K562 (cell line): ENCODE results near the gene ZNF324B. TPM values are rescaled to one million over a fixed set of nuclear protein-coding genes. Genes with fewer than 3 reads are reported as not detected.

Experiments
- CCAR2 ChIP-seq: fragments of 200-400 bp; formaldehyde crosslinking; IDR thresholded peaks from 2 replicates; pipeline ENCODE4 v1.6.1; 2017; ENCODE audit warnings: mild to moderate bottlenecking, low read depth, low read length
- ELF4 ChIP-seq: fragments of 450-650 bp; formaldehyde crosslinking; IDR thresholded peaks from 2 replicates; pipeline ENCODE4 v1.4.0; 2022; ENCODE audit warnings: missing genetic modification characterization
- ETV5 ChIP-seq: sonication (generic); formaldehyde crosslinking; IDR thresholded peaks from 2 replicates; pipeline ENCODE4 v1.4.0; 2020; ENCODE audit warnings: low read depth, mild to moderate bottlenecking, missing genetic modification reagents
- MYC ChIP-seq, 2 experiments: fragments of 250-450 bp in 1 of 2; sonication (Bioruptor Pico) in 1 of 2; IDR thresholded peaks; 2 replicates each; pipeline versions ENCODE4 v1.5.1 to v1.6.1; 2012 to 2021; ENCODE audit warnings: low read depth in 2 of 2, borderline replicate concordance in 1 of 2, improper control_type of control experiment in 1 of 2, low read length in 1 of 2, mild to moderate bottlenecking in 1 of 2, moderate library complexity in 1 of 2
- SETDB1 ChIP-seq: IDR thresholded peaks from one replicate; pipeline ENCODE4 v1.6.1; 2012; ENCODE audit warnings: low read length, control low read depth, inconsistent platforms
- ZBTB8A ChIP-seq: fragments of 450-650 bp; IDR thresholded peaks from 2 replicates; pipeline ENCODE4 v1.6.1; 2018; ENCODE audit warnings: mild to moderate bottlenecking, moderate library complexity; ENCODE audit not compliant: partially characterized antibody
- ZFX ChIP-seq: sonication (generic); formaldehyde crosslinking; IDR thresholded peaks from 2 replicates; pipeline ENCODE4 v1.8.0; 2022; ENCODE audit warnings: mild to moderate bottlenecking, missing genetic modification reagents, moderate library complexity
- ZNF174 ChIP-seq: fragments of 250-450 bp; sonication (Bioruptor Pico); IDR thresholded peaks from 2 replicates; pipeline ENCODE4 v1.4.0; 2020; ENCODE audit warnings: mild to moderate bottlenecking
- polyA plus RNA-seq, 8 experiments: library from polyadenylated mRNA; depleted of rRNA in 4 of 8; stranded (reverse) in 5 of 8; unstranded in 3 of 8; fragments of >200 nt; fragmentation: Nextera tagmentation in 2 of 8; fragmentation: Illumina TruSeq in 1 of 8; extraction: Ambion mirVana in 2 of 8; extraction: Trizol in 1 of 8; gene quantifications; 2 replicates each; pipeline versions ENCODE4 v1.2.1 to v1.2.3, GENCODE V29; 2011 to 2014; ENCODE audit warnings: inconsistent platforms in 1 of 8, missing spikeins in 1 of 8
- total RNA-seq, 7 experiments: library from RNA; depleted of rRNA in 6 of 7; stranded (reverse); fragments of >200 nt in 6 of 7; fragmentation: Illumina TruSeq in 2 of 7; extraction: Trizol in 2 of 7; gene quantifications; 2 replicates each; pipeline versions ENCODE4 v1.2.1 to v1.2.3, GENCODE V29; 2011 to 2021; ENCODE audit warnings: low replicate concordance in 1 of 7
- TF ChIP-seq, protein P1 (sequence below): IDR thresholded peaks from 2 replicates; pipeline ENCODE4 v1.6.1; 2011; ENCODE audit not compliant: insufficient read length; ENCODE audit errors: extremely low read depth
- TF ChIP-seq, protein P2 (sequence below): fragments of 150-350 bp; IDR thresholded peaks from 2 replicates; pipeline ENCODE4 v1.6.1; 2014; ENCODE audit warnings: low read depth, mild to moderate bottlenecking, low read length, borderline replicate concordance
- TF ChIP-seq, protein P3 (sequence below): fragments of 150-350 bp; conservative IDR thresholded peaks from 2 replicates; pipeline ENCODE4 v1.6.1; 2014; ENCODE audit warnings: low read length
- TF ChIP-seq, protein P4 (sequence below), 3 experiments: fragments of 200-800 bp in 1 of 3; fragments of 250-450 bp in 1 of 3; fragments of 450-650 bp in 1 of 3; sonication (Bioruptor Pico) in 1 of 3; sonication (Bioruptor generic) in 1 of 3; formaldehyde crosslinking in 1 of 3; IDR thresholded peaks; 2 replicates each; pipeline versions ENCODE4 v1.6.1 to v1.8.0; 2016 to 2022; ENCODE audit warnings: mild to moderate bottlenecking in 2 of 3, missing genetic modification characterization in 2 of 3, missing compliant biosample characterization in 1 of 3, moderate library complexity in 1 of 3
- TF ChIP-seq, protein P5 (sequence below): fragments of 200-800 bp; sonication (Bioruptor generic); IDR thresholded peaks from 2 replicates; pipeline ENCODE4 v1.6.1; 2017; ENCODE audit warnings: missing genetic modification characterization, missing compliant biosample characterization

ZNF324B gene
- total and polyA plus RNA-seq, 9 of the 15 experiments (the other 6 are each of a cell fraction or from before 2014, with no cell fraction given) = 0.20 to 13.5 (median 5.7) TPM

DNA sequence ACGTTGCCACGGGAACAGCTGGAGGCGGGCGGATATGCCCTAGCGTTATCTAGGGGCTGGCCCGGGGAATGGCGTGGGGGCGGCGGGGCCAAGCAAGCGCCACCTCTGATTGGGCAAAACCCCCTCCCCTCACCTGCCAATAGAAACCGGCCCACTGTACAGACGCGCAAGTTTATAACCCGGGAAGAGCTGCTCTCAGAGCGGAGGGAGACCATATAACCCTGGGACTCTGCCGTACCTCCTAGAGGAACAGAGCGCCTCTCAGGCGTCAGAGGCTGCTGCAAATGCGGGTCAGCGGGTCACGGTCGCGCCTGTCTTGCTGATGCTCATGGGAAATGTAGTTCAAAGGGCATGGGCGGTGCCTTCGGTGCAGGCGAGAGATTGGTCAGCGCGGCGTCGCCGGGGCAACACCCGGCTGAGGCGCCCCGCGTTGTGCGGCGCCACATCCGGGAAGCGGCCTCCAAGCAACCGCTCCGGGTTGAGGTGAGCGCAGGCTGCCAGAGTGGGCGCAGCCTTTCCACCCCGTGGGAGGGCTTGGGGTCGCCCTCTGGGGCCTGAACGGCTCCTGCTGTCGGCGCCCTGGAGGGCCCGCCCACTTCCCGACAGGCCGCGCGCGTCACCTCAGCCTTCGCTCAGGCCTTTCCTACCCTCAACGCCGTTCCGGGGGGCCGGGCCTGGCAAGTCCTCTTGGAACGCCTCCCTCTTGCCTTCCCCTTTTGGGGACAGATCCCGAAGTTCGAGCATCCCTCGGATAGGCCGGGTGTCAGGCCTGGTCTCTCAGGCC lies 24.5 kb downstream of the ZNF324B start, which contains the start of gene ZNF446 (continued):
- TF ChIP-seq, protein P1, sequence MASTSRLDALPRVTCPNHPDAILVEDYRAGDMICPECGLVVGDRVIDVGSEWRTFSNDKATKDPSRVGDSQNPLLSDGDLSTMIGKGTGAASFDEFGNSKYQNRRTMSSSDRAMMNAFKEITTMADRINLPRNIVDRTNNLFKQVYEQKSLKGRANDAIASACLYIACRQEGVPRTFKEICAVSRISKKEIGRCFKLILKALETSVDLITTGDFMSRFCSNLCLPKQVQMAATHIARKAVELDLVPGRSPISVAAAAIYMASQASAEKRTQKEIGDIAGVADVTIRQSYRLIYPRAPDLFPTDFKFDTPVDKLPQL = no peak
- TF ChIP-seq, protein P2, sequence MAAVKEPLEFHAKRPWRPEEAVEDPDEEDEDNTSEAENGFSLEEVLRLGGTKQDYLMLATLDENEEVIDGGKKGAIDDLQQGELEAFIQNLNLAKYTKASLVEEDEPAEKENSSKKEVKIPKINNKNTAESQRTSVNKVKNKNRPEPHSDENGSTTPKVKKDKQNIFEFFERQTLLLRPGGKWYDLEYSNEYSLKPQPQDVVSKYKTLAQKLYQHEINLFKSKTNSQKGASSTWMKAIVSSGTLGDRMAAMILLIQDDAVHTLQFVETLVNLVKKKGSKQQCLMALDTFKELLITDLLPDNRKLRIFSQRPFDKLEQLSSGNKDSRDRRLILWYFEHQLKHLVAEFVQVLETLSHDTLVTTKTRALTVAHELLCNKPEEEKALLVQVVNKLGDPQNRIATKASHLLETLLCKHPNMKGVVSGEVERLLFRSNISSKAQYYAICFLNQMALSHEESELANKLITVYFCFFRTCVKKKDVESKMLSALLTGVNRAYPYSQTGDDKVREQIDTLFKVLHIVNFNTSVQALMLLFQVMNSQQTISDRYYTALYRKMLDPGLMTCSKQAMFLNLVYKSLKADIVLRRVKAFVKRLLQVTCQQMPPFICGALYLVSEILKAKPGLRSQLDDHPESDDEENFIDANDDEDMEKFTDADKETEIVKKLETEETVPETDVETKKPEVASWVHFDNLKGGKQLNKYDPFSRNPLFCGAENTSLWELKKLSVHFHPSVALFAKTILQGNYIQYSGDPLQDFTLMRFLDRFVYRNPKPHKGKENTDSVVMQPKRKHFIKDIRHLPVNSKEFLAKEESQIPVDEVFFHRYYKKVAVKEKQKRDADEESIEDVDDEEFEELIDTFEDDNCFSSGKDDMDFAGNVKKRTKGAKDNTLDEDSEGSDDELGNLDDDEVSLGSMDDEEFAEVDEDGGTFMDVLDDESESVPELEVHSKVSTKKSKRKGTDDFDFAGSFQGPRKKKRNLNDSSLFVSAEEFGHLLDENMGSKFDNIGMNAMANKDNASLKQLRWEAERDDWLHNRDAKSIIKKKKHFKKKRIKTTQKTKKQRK = no peak
- TF ChIP-seq ZNF174 (CRISPR knock-in tag) (no peak), SETDB1 (peak; percentile 33), ZFX (CRISPR knock-in tag) (peak; percentile 92), ETV5 (CRISPR knock-in tag) (no peak; the same call in 1 of the 2 replicates), ELF4 (CRISPR knock-in tag) (no peak), ZBTB8A (no peak), MYC (IDR thresholded peaks at IDR 0.05; ENCODE audit: low read depth, low read length) (no peak; the same call in 1 of the 2 replicates), MYC (CRISPR knock-in tag; IDR thresholded peaks at IDR 0.05; ENCODE audit: borderline replicate concordance, low read depth) (no peak), CCAR2 (no peak)
- TF ChIP-seq, protein P3, sequence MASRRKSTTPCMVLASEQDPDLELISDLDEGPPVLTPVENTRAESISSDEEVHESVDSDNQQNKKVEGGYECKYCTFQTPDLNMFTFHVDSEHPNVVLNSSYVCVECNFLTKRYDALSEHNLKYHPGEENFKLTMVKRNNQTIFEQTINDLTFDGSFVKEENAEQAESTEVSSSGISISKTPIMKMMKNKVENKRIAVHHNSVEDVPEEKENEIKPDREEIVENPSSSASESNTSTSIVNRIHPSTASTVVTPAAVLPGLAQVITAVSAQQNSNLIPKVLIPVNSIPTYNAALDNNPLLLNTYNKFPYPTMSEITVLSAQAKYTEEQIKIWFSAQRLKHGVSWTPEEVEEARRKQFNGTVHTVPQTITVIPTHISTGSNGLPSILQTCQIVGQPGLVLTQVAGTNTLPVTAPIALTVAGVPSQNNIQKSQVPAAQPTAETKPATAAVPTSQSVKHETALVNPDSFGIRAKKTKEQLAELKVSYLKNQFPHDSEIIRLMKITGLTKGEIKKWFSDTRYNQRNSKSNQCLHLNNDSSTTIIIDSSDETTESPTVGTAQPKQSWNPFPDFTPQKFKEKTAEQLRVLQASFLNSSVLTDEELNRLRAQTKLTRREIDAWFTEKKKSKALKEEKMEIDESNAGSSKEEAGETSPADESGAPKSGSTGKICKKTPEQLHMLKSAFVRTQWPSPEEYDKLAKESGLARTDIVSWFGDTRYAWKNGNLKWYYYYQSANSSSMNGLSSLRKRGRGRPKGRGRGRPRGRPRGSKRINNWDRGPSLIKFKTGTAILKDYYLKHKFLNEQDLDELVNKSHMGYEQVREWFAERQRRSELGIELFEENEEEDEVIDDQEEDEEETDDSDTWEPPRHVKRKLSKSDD = 0 out of 2 replicates have a peak, but pooled peaks have one; percentile 30
- TF ChIP-seq, protein P4, sequence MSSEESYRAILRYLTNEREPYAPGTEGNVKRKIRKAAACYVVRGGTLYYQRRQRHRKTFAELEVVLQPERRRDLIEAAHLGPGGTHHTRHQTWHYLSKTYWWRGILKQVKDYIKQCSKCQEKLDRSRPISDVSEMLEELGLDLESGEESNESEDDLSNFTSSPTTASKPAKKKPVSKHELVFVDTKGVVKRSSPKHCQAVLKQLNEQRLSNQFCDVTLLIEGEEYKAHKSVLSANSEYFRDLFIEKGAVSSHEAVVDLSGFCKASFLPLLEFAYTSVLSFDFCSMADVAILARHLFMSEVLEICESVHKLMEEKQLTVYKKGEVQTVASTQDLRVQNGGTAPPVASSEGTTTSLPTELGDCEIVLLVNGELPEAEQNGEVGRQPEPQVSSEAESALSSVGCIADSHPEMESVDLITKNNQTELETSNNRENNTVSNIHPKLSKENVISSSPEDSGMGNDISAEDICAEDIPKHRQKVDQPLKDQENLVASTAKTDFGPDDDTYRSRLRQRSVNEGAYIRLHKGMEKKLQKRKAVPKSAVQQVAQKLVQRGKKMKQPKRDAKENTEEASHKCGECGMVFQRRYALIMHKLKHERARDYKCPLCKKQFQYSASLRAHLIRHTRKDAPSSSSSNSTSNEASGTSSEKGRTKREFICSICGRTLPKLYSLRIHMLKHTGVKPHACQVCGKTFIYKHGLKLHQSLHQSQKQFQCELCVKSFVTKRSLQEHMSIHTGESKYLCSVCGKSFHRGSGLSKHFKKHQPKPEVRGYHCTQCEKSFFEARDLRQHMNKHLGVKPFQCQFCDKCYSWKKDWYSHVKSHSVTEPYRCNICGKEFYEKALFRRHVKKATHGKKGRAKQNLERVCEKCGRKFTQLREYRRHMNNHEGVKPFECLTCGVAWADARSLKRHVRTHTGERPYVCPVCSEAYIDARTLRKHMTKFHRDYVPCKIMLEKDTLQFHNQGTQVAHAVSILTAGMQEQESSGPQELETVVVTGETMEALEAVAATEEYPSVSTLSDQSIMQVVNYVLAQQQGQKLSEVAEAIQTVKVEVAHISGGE (CRISPR knock-in tag; IDR thresholded peaks at IDR 0.05) = peak in 2 of 3 experiments; percentile 61 to 96; a peak in 3 of 6 replicates
- TF ChIP-seq, protein P5, sequence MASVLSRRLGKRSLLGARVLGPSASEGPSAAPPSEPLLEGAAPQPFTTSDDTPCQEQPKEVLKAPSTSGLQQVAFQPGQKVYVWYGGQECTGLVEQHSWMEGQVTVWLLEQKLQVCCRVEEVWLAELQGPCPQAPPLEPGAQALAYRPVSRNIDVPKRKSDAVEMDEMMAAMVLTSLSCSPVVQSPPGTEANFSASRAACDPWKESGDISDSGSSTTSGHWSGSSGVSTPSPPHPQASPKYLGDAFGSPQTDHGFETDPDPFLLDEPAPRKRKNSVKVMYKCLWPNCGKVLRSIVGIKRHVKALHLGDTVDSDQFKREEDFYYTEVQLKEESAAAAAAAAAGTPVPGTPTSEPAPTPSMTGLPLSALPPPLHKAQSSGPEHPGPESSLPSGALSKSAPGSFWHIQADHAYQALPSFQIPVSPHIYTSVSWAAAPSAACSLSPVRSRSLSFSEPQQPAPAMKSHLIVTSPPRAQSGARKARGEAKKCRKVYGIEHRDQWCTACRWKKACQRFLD (CRISPR knock-in tag) = no peak
